Measurements from ENCODE around the gene SUSD6.
"Not testable (repeated sequence)": the region's sequence is repeated elsewhere in the genome, so short reads cannot be mapped to it uniquely, and the experiment has no call there.

Gene SUSD6

DNA sequence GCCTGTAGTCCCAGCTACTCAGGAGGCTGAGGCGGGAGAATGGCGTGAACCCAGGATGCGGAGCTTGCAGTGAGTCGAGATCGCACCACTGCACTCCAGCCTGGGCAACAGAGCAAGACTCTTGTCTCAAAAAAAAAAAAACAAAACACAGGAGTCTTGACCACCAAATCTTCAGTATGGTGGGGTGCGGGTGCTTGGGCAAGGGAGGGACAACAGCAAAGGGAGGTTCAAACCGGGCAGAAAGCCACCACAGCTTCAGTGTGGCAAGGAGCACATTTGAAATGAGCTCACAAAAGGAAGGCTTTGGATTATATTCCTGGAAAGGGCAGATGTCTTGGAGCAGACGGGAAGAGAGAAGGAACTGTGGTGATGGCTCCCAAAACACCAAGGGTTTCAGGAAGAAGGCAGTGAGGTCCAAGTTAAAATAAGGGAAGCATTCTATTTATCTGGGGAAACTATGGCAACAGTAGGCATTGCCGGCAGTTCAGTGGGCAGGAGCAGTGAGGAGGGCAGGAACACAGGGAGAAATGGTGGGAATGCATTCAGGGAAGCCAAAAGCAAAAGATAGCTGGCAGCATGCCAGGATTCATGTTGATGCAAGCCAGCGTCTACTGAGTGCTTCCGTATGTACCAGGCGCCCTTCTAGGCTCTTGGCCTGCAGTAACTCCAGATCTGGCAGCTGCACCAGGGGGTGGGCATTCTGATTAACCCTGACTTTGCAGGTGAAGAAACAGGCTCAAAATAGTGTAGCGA, 104.5 kb downstream of the SUSD6 start:
- DNase-seq = peak in 1 of 2 donors; percentile 63

DNA sequence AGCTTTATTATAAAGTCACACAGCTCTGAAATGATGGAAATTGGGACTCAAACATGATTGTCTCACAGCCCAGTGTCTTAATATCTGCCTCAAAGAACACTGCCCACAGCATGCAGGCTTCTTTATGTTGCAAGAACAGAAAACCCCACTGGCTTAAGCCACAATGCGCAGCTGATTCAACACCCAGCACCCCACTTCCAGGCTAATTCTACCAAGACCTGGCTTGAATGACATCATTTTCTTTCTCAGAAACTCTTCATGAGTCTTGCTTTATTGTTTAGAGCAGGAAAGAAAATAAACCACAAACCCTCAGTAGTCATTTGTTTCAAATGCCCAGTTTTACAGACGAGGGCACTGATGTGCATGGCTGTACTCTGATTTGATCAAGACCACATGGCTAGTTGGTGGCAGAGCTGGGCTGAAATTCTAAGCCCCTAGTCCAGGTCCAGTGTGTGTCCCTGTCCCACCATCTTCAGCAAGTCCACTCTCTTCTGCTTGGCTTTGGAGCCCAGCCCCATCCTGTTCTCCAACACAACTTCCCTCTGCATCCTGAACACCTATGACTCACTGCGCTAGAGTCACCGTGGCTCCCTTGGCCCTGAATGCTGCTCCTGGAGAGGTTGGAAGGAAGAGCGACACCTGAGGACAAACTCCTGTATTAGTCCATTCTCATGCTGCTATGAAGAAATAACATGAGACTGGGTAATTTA, 105.2 kb downstream of the SUSD6 start:
- DNase-seq = peak; percentile 49 to 81

DNA sequence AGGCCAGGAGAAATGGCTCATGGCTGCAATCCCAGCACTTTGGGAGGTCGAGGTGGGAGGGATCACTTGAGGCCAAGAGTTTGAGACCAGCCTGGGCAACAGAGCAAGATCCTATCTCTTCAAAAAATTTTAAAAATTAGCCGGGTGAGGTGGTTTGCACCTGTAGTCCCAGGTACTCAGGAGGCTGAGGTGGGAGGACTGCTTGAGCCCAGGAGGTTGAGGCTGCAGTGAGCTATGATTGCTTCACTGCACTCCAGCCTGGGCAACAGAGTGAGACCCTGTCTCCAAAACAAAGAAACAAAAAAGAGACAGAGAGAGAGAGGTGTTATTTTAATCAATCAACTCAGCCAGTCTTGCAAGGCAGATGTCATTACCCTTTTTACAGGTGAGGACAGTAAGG, 107.2 kb downstream of the SUSD6 start:
- DNase-seq = not testable (repeated sequence)

DNA sequence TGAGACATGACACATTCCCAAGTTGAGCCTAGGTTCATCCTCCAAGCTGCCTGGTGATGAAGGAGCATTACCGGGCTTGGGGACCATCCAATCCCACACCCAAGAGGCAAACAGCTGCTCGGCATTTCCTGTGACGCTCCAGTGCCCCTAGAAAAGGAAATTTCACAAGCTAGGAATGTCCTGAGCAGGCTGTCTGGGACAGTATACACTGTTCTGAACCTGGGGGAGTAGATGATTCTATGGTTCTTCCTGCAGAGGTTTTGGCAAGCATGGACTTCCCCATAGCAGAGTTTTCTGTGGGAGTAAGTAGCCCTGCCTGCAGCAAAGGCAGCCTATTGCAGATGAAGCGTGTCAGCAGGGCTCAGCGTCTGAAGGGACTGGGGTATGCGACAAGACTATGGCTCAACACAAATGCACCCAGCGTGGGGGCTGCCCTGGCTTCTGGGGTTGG, 108.1 kb downstream of the SUSD6 start:
- DNase-seq = peak; percentile 35 to 55

DNA sequence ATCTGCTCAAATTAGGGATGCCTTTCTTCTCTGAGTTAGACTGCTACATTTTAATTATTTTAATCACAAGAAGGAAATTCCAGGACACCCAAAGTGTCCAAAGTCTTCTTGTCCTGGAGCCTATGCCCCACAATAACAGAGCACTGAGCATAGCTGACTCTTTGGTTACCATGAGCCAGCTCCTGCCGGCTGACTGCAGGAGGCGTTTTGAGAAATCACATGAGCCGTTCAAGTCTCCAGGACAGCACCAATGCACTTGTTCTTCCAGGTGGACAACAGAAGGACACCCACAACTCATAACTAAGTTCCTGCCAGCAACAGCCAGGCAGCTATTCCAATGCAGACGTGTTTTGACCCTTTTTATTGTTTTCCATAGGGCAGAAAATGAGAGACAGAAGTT, 109.5 kb downstream of the SUSD6 start:
- DNase-seq = no peak

DNA sequence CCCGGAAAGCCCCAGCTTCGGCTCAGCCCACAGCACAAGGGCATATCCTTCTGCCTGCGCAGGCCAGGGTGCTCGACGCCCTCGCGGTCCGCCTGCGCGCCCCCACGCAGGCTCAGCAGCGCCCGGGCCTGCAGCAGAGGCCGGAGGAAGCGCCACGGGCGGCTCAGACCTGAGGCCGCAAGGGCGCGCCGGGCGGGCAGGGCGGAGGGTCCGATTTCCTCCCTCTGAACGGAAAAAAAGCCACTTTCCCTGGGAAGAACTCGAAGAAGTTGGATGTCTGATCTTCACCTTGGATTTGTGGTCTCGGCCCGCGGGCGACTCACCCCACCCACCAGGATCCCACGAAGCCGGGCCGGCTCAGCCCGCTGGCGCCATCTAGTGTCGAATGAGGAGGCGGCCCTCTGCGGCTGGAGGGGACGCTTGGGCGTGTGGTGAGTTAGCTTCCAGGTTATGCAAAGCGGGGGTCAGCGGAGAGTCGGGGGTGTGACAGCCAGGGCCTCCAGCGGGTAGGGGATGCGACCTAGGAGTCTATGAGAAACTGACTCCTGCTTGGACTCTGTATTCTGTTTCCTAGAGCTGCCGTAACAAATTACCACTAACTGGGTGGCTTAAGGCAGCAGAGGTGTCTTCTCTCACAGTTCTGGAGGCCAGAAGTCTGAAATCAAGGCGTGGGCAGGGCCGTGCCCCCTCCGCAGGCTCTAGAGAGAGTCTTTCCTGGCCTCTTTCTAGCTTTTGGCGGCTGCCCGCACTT, 115.5 kb downstream of the SUSD6 start:
- DNase-seq = peak; percentile 51 to 82

DNA sequence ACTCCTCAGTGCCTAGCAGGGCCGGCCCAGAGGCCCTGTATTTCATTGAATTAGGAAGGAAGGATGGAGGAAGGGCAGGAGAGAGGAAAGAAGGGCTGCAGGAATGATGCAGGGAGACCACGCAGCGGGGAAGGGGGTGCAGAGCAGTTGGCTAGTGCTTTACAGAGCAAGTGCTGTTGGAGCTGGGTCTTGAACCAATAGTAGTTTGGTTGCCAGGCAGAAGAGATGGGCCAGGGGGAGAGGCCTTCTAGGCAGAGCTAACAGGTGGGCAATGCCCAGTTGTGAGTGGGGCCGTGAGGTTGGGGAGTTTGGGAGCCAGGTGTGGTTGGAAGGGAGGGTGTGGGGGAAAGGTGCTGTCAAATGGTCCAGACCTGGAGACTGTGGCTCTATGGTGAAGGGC, 116.5 kb downstream of the SUSD6 start:
- no peak for DNase-seq

DNA sequence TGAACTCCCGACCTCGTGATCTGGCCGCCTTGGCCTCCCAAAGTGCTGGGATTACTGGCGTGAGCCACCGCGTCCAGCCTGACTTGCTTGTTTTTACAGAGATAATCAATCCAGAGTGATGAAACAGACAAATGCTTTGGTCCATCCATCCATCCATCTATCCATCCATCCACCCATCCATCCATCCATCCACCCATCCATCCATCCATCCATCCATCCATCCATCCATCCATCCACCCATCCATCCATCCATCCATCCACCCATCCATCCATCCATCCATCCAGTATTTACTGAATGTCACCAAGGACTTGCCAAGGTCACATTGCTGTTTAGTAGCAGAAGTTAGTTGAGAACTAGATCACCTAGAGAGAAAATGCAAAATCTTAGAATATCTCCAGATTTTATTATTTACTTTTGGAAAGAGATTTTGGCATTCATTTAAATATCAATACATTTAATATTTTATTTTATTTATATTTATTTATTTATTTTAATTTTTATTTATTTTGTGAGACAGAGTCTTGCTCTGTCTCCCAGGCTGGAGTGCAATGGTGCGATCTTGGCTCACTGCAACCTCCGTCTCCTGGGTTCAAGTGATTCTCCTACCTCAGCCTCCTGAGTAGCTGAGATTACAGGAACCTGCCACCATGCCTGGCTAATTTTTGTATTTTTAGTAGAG, 120.7 kb downstream of the SUSD6 start:
- DNase-seq = not testable (repeated sequence)

DNA sequence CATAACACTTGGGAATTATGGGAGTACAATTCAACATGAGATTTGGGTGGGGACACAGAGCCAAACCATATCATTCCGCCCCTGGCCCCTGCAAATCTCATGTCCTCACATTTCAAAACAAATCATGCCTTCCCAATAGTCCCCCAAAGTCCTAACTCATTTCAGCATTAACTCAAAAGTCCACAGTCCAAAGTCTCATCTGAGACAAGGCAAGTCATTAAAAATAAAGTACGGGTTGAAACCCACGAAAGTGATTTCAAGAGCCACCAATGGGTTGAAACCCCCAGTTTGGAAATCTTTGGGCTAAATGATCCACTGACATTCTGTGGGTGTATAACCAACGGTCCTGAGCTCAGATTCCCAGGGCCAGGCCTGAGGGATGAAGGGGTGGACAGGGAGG, 125.0 kb downstream of the SUSD6 start:
- DNase-seq = not testable (repeated sequence)

DNA sequence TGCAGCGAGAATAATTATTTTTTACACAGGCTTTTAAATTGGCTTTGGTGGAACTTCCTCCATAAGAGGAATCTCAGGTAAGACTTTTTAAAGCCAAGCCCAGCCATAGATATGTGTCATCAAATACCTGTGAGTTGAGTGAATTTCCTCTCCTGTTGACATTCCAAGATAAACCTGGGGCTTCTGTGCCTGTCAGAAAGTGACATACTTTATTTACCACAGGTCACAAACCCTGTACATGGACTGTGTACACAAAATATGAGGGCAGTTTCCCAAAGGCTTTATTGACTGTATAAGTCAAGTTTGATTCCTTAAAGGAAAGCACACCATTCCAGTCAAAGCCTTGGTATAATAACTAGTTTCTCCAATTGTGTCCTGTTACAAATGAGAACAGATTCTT, 129.7 kb downstream of the SUSD6 start:
- DNase-seq = no peak

DNA sequence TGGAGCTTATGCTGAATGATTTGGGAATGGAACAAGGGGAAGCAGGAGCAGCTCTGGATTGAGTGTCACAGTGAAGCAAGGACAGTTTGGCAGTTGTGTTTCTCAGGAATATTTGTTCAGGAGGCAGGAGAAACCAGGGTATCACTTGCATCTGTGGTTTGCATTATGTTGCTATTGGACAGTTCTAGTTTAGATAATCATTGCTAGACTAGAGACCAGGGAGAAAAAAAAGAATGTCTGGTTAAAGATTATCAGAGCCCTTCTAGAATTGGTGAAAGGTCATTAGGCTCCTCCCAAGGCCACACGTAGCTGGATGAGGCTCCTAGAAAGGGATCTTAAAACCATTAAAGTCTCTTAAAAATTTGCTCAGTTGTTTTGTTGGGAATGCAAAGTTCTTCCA, 138.6 kb downstream of the SUSD6 start:
- DNase-seq = no peak

DNA sequence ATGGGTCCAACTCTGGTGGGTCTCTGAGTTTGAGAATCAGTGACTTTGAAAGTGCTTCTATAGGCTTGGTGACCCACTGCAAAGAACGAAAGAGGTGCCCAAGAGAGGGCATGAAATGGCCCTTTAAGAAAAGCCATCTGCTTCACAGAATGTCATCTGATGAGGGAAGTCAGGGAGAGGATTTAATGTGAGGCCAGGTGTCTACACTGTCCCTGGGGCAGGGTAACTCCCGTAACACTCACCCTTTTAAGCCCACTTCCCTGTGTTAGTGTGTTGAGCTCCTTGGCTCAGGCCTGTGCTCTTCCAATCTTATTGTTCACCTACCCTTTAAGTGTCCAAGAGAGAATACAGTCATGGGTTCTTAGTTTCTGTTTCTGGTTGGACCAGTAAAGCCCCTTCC, 139.1 kb downstream of the SUSD6 start:
- no peak for DNase-seq

DNA sequence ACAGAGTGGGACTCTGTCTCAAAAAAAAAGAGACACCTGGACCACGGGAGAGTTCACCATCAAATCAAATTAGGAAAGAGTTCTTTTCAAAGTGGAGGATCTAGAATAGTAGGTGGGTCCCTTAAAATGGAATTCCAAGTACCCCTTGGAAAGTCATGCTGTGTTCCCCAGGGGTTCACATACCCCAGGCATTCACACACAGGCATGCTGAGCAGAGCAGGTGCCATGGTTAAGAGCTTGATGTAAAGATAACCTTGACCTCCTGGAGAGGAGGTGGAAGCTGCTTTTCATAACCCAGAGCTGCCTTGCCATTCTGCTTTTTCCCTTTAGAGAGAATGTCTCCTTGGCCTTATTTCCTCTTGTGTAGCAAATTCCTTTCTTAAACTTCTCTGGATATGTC, 141.4 kb downstream of the SUSD6 start:
- no peak for DNase-seq

DNA sequence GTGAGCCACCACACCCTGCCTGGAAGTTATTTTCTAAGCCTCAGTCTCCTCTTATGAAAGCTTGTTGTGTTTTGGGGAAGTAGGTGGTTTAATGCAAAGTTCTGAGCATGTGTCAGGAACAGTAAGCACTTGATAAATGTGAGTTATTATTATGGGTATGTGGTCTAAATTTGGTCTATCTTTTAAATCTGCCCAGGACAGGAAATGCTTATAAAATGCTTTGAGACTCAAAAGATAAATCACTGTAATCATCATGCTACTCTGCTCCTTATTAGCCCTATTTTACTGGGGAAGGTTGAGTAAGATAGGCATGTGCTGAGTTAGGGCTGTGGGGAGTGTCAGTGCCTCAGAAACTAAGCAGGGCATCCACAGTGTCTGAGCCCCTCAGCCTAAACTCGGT, 142.5 kb downstream of the SUSD6 start:
- no peak for DNase-seq

DNA sequence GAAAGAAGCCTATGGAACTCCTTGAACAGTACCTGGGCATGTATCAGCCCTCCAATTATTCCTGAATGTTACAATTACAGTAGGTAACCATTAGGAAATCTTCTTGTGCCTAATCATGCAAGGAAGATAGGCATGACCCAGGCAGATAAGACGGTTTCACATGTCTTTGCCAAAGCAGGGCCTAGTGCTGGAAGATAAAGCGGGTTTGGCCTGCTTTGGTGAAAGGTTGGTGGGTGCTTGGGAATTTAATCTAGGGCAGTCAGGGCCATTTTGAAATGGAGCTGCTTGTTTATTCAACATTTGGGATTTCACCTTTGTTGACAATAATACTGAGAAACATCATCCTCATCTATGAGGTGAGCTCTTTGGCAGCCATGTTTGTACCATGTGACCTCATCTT, 143.1 kb downstream of the SUSD6 start:
- DNase-seq = no peak

DNA sequence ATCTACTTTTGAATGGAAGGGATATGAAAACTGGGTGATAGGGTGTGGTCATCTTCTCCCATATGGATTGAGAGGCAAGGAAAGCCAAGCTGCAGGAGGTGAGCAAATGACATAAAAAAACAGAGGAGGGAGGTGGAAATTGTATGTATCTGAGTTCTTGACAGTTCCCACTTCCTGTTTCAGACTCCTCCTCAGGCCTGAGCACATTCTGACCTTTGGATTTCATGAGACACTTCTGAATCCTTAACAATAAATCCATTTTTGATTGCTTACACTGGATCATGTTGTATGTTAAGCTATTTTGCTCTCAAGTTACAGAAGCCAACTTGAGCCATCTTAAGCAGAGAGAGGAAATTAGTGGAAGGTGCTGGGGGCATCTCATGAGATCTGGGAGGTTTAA, 143.9 kb downstream of the SUSD6 start:
- no peak for DNase-seq

DNA sequence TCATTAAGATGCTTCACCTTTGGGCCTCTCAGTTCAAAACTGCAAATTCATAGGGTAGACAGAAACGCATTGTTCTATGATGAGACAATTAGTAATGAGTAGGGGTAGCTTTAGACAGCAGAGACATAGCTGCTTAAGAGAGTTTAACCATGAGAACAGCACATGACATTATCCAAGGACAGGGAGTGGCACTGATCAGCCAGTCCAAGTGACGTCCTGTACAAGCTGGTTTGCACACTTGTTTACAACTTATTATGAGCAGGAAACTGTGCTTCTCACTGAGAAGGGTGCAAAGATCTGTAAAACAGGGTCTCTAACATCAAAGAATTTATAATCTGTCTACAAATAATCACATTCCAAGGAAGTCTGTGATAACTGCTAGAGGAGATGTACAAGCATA, 144.4 kb downstream of the SUSD6 start:
- no peak for DNase-seq

DNA sequence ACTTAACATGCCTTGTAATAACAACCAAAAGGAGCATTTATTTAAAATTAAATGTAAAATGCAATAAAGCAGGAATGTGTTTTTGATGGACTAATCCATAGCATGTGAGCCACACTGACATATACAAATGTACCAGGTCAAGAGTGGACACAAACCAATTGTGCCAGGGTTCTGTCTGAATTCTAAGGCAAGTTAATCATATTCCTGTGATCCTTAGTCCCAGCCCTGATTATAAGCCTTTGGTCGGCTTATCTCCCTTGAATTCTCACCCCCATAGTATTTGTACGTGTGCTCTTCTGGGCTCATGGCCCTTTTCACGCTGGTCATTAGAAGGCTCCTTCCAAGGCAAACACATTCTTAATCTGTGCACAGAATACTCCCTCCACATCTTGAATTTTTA, 144.9 kb downstream of the SUSD6 start:
- DNase-seq = no peak

DNA sequence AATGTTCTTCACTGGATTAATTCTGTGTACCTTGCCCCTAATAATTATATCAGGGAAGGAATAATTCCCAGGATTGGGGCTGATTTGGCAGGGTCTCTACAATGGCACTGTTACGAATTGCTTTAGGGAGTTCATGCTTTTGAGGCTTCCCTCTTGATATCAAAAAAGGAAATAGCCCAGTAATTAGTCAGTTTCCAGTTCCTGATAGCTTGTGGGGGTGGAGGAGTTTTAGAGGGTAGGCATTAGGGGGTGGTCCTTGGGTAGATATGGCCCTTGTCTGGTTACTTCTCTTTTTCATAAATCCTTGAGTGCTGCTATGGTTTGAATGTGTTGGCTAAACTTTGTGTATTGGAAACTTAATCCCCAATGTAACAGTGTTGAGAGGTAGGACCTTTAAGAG, 149.4 kb downstream of the SUSD6 start:
- DNase-seq = peak in 1 of 2 donors; percentile 83

DNA sequence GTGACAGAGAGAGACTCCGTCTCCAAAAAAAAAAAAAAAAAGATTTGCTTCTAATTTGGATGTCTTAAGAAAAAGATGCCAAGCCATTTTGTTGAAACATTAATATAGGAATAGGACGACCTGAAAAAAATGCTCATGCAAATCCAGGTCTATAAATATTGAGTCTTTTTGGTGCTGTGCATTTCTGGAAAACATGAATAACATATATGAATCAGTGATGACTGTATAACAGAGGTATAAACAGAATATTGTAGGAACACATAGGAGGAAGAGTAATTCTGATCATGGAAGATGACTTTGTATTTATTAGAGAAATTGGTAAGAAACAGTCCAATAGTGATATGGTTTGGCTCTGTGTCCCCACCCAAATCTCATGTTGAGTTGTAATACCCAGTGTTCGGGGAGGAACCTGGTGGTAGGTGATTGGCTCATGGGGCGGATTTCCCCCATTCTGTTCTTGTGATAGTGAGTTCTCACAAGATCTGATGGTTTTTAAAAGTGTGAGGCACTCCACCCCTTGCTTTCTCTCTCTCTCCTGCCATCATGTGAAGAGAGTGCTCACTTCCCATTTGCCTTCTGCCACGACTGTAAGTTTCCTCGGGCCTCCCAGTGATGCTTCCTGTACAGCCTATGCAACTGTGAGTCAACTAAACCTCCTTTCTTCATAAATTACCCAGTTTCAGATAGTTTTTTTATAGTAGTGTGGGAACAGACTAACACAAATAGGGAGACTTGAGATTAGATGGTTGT, 152.5 kb downstream of the SUSD6 start:
- DNase-seq = peak; percentile 13 to 45
